Prostate gland (tissue), 2 donors: ENCODE results near the gene GALNT16. TPM values are rescaled to one million over a fixed set of nuclear protein-coding genes. Genes with fewer than 3 reads are reported as not detected.

ENCODE experiments used
- DNase-seq: peaks from one replicate; pipeline ENCODE4 v3.0.0-alpha.2; 2019; ENCODE audit warnings: low spot score
- H3K27ac ChIP-seq, 2 donors: fragments of 200-600 bp; sonication (generic); 2 replicates each; pipeline ENCODE4 v1.5.1; 2017 to 2019
- H3K27me3 ChIP-seq: fragments of 200-600 bp; sonication (generic); replicated peaks from 2 replicates; pipeline ENCODE4 v1.5.1; 2019; ENCODE audit not compliant: insufficient read depth
- H3K36me3 ChIP-seq, 2 donors: fragments of 200-600 bp; sonication (generic); 1 replicate in 1 of 2; 2 replicates in 1 of 2; pipeline versions ENCODE4 v1.5.1 to v1.8.1; 2017 to 2019
- H3K4me1 ChIP-seq: fragments of 200-600 bp; sonication (generic); replicated peaks from 2 replicates; pipeline ENCODE4 v1.5.1; 2019
- H3K4me3 ChIP-seq, 2 donors: fragments of 200-600 bp; sonication (generic); 2 replicates each; pipeline ENCODE4 v1.5.1; 2017 to 2019
- H3K9me3 ChIP-seq: fragments of 200-600 bp; sonication (generic); 2 replicates; pipeline ENCODE4 v1.5.1; 2017
- POLR2A ChIP-seq: fragments of 450-650 bp; IDR thresholded peaks from one replicate; pipeline ENCODE4 v1.6.1; 2016; ENCODE audit warnings: antibody characterized with exemption, mild to moderate bottlenecking
- POLR2AphosphoS5 ChIP-seq: sonication (generic); formaldehyde crosslinking; IDR thresholded peaks from one replicate; pipeline ENCODE4 v1.6.1; 2017; ENCODE audit warnings: antibody characterized with exemption
- WGBS: methylation state at CpG from one replicate; pipeline ENCODE4 v1.1.5; 2018; 5-methylcytosine and 5-hydroxymethylcytosine counted together
- intact Hi-C: fragments of 100-400 bp; cut with DNase I; formaldehyde crosslinking; loops from one replicate; pipeline ENCODE4 v1.14.2; 2022
- total RNA-seq, 2 donors: library from RNA; depleted of rRNA; stranded (reverse); fragments of >200 nt; gene quantifications; one replicate each; pipeline ENCODE4 v1.1.0, GENCODE V29; 2016
- TF ChIP-seq, protein P1 (sequence below), 4 experiments: fragments of 200-600 bp in 2 of 4; fragments of 450-650 bp in 2 of 4; sonication (generic) in 2 of 4; IDR thresholded peaks; 1 replicate in 3 of 4; 2 replicates in 1 of 4; pipeline ENCODE4 v1.5.1; 2016 to 2019; ENCODE audit warnings: antibody characterized with exemption in 4 of 4, mild to moderate bottlenecking in 2 of 4, moderate library complexity in 2 of 4

The GALNT16 gene
- total RNA-seq, 2 donors from 2014 or later: 2.0 to 6.9 TPM

DNA sequence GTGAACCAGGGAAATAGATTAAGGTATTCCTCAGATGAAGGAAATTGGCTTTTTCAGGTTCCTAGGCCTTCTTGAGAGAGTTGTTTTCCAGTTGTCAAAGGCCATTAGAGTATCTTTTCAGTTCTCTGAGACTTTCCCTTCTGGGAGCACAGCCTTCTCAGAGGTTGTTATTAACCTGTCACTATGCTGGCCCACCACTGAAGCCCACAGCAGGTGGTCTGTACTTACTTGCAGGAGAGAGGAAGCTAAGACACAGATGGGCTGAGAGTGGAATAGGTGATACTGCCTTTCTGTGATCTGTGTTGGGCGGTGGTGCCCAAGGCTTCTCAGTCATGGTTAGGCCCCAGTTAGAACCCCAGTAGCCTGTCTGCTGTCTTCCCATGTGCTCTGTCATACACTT, 22.8 kb upstream of the GALNT16 start:
- TF ChIP-seq POLR2AphosphoS5 (no peak), POLR2A (no peak)
- TF ChIP-seq, protein P1, sequence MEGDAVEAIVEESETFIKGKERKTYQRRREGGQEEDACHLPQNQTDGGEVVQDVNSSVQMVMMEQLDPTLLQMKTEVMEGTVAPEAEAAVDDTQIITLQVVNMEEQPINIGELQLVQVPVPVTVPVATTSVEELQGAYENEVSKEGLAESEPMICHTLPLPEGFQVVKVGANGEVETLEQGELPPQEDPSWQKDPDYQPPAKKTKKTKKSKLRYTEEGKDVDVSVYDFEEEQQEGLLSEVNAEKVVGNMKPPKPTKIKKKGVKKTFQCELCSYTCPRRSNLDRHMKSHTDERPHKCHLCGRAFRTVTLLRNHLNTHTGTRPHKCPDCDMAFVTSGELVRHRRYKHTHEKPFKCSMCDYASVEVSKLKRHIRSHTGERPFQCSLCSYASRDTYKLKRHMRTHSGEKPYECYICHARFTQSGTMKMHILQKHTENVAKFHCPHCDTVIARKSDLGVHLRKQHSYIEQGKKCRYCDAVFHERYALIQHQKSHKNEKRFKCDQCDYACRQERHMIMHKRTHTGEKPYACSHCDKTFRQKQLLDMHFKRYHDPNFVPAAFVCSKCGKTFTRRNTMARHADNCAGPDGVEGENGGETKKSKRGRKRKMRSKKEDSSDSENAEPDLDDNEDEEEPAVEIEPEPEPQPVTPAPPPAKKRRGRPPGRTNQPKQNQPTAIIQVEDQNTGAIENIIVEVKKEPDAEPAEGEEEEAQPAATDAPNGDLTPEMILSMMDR (IDR thresholded peaks at IDR 0.05): no peak
- H3K4me3 ChIP-seq: no peak overlapping the region
- intact Hi-C loops: no loop called here
- no peaks in the 10 kb centered on the region for H3K27me3 ChIP-seq
- WGBS: 100% methylated on average over 1 of the region's 1 CpG
- H3K4me1 ChIP-seq: no peaks in the 10 kb centered on the region
- no peak overlapping the region for H3K27ac ChIP-seq
- DNase-seq: no peak
- H3K36me3 ChIP-seq: peaks cover 0 to 3% of the 10 kb centered on the region in 2 donors
- H3K9me3 ChIP-seq: no peaks in the 10 kb centered on the region

DNA sequence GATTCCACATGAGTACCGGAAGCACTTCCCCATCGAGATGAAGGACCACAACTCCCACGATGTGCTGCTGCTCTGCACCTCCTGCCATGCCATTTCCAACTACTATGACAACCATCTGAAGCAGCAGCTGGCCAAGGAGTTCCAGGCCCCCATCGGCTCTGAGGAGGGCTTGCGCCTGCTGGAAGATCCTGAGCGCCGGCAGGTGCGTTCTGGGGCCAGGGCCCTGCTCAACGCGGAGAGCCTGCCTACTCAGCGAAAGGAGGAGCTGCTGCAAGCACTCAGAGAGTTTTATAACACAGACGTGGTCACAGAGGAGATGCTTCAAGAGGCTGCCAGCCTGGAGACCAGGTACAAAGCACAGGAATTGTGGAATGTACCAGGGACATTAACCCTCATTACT, 22.4 kb upstream of the GALNT16 start:
- no peaks in the 10 kb centered on the region for H3K27me3 ChIP-seq
- H3K4me3 ChIP-seq: no peak overlapping the region
- no peak overlapping the region for H3K27ac ChIP-seq
- WGBS: 86% methylated on average over 12 of the region's 12 CpGs
- TF ChIP-seq POLR2A (no peak), POLR2AphosphoS5 (no peak)
- intact Hi-C loops: no loop called here
- peaks cover 0 to 3% of the 10 kb centered on the region in 2 donors for H3K36me3 ChIP-seq
- H3K9me3 ChIP-seq: no peaks in the 10 kb centered on the region
- H3K4me1 ChIP-seq: no peaks in the 10 kb centered on the region
- no peak for DNase-seq

DNA sequence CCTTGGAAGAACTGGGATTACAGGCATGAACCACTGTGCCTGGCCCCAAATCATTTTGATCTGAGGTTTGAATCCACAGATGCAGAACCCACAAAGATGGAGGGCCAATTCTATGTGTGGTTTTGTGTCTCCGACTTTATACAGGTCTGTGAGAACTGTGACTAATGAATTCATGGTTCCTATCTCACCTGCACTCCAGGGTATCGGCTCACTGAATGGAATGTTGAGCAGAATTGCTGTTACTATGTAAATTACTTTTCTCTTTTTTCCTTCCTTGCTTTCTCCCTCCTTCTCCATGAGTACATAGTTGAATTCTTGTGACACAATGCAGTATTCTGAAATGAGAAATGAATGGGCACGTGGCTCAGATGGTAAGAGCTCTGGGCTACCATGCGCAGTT, 21.1 kb upstream of the GALNT16 start:
- H3K36me3 ChIP-seq: peaks cover 0 to 3% of the 10 kb centered on the region in 2 donors
- WGBS: 95% methylated on average over 4 of the region's 4 CpGs
- intact Hi-C loops: no loop called here

DNA sequence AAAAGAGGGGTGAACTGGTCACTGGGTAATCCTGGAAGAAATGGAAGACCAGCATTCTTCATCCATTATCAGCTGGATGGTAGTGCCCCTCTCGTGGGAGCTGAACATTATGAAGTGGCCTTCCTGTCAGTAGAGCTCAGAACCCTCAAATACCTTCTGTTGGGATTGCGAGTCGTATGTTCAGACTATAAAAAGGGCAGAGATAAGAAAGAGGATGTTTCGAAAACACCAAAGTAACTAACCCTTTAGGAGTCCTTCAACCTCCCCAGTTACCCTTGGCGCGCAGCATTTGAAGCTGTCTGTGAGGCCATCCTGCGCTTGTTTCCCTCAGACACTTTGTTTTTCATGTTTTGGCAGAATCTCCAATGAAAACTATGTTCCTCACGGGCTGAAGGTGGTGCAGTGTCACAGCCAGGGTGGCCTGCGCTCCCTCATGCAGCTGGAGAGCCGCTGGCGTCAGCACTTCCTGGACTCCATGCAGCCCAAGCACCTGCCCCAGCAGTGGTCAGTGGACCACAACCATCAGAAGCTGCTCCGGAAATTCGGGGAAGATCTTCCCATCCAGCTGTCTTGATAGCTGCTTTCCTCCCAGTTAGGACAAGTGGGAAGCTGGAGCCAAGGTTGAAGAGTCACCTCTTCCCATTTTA, 19.3 kb upstream of the GALNT16 start:
- Histone ChIP-seq H3K27ac (no peak overlapping the region), H3K27me3 (no peaks in the 10 kb centered on the region), H3K4me3 (no peak overlapping the region), H3K36me3 (peaks cover 0 to 3% of the 10 kb centered on the region in 2 donors), H3K9me3 (no peaks in the 10 kb centered on the region), H3K4me1 (no peaks in the 10 kb centered on the region)
- WGBS: 88% methylated on average over 13 of the region's 13 CpGs
- intact Hi-C loops: loop anchor here (5.0 to 10.0 kb wide), 3 partner anchors 106 to 334 kb away; partner anchors contain the start of gene CCDC177
- DNase-seq: no peak
- TF ChIP-seq, protein P1 (IDR thresholded peaks at IDR 0.05): no peak
- no peak for TF ChIP-seq POLR2A
- no peak for TF ChIP-seq POLR2AphosphoS5

More for the DNA sequence above, 21.1 kb upstream of the GALNT16 start:
- no peak overlapping the region for H3K4me3 ChIP-seq
- no peak for DNase-seq
- no peaks in the 10 kb centered on the region for H3K9me3 ChIP-seq
- no peaks in the 10 kb centered on the region for H3K4me1 ChIP-seq
- no peaks in the 10 kb centered on the region for H3K27me3 ChIP-seq
- TF ChIP-seq POLR2AphosphoS5 (no peak), POLR2A (no peak)
- H3K27ac ChIP-seq: no peak overlapping the region

DNA sequence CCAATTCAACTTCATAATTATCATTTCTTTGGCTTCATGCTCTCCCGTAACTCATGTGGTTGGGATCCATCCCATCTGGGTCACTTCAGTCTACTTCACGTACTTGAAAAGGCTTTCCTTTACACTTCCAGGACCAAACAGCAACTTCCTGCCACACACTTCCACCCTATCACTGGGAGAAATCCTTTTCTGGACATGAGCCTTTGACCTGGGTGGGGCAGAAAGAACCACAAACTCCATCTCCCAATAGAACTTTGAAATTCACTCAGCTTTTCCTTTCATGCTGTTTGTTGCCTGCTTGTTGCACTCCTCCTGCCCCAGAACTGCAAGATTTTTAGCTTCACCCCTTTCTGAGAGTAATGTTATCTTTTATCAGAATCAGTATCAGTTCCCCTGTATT, 18.4 kb upstream of the GALNT16 start:
- no peak overlapping the region for H3K4me3 ChIP-seq
- H3K36me3 ChIP-seq: peaks cover 0 to 3% of the 10 kb centered on the region in 2 donors
- TF ChIP-seq POLR2AphosphoS5 (no peak), POLR2A (no peak)
- TF ChIP-seq, protein P1 (IDR thresholded peaks at IDR 0.05): no peak
- H3K27ac ChIP-seq: no peak overlapping the region
- no peaks in the 10 kb centered on the region for H3K9me3 ChIP-seq
- WGBS: 79% methylated on average over 2 of the region's 2 CpGs
- no peaks in the 10 kb centered on the region for H3K4me1 ChIP-seq
- no peak for DNase-seq
- no peaks in the 10 kb centered on the region for H3K27me3 ChIP-seq
- intact Hi-C loops: loop anchor here (5.0 to 10.0 kb wide), 3 partner anchors 107 to 333 kb away; partner anchors contain the start of gene CCDC177
